Bronchial epithelial cell (primary cell): ENCODE data around the gene PGC. TPM values are rescaled to one million over a fixed set of nuclear protein-coding genes. Genes with fewer than 3 reads are reported as not detected.

ENCODE experiments used
- DNase-seq: peaks from one replicate; pipeline ENCODE4 v3.0.0-alpha.2; 2010; ENCODE audit warnings: low read depth
- FAIRE-seq: peaks from 2 replicates; lab custom pipeline; 2011; peaks lifted over from hg19 to GRCh38; lab: Jason Lieb, UNC
- H3K27me3 ChIP-seq: 2 replicates; pipeline ENCODE4 v1.5.1; 2011; ENCODE audit warnings: low read length; ENCODE audit not compliant: control insufficient read depth, insufficient read depth
- H3K36me3 ChIP-seq: 2 replicates; pipeline ENCODE4 v1.5.1; 2011; ENCODE audit warnings: low read length; ENCODE audit not compliant: control insufficient read depth, insufficient read depth
- H3K4me3 ChIP-seq: 2 replicates; pipeline ENCODE4 v1.5.1; 2011; ENCODE audit warnings: mild to moderate bottlenecking, low read depth, low read length, control low read depth
- CTCF ChIP-seq: IDR thresholded peaks from 2 replicates; pipeline ENCODE4 v1.5.1; 2011; ENCODE audit warnings: mild to moderate bottlenecking, moderate library complexity, low read length, control low read depth, inconsistent platforms; ENCODE audit not compliant: insufficient read depth, severe bottlenecking
- total RNA-seq: library from RNA; depleted of rRNA; stranded (reverse); fragments of >200 nt; gene quantifications from 2 replicates; pipeline ENCODE4 v1.2.1, GENCODE V29; 2014

The PGC gene
- total RNA-seq: not detected in 2 replicates

GRCh38 chr6:41747256-41748101 lies at the start of gene PGC:
TSS of gene PGC (minus strand) at chr6:41747397. CDS start at chr6:41747334, 63 bp downstream.
- DNase-seq: no peak
- Histone ChIP-seq H3K36me3 (no peaks in the 10 kb centered on the region), H3K27me3 (peaks cover 2% of the 10 kb centered on the region), H3K4me3 (no peak within 1 kb of the TSS)
- no peak for TF ChIP-seq CTCF
- FAIRE-seq: no peak

GRCh38 chr6:41796474-41796873 lies 49.3 kb upstream of the PGC start:
- FAIRE-seq (no peak), DNase-seq (no peak)
- TF ChIP-seq CTCF: no peak
- Histone ChIP-seq H3K36me3 (peaks cover 4% of the 10 kb centered on the region), H3K27me3 (no peaks in the 10 kb centered on the region), H3K4me3 (no peak overlapping the region)

GRCh38 chr6:41791984-41792383 lies 44.8 kb upstream of the PGC start:
- FAIRE-seq (no peak), DNase-seq (no peak)
- no peaks in the 10 kb centered on the region for H3K27me3 ChIP-seq
- H3K36me3 ChIP-seq: peaks cover 5% of the 10 kb centered on the region
- no peak overlapping the region for H3K4me3 ChIP-seq
- no peak for TF ChIP-seq CTCF

- H3K4me3 ChIP-seq: no peak overlapping the region
- FAIRE-seq (no peak), DNase-seq (no peak)
- no peak for TF ChIP-seq CTCF
- peaks cover 5% of the 10 kb centered on the region for H3K36me3 ChIP-seq
- no peaks in the 10 kb centered on the region for H3K27me3 ChIP-seq
Observed at GRCh38 chr6:41791305-41791704, 44.1 kb upstream of the PGC start.

- Histone ChIP-seq H3K36me3 (peaks cover 5% of the 10 kb centered on the region), H3K4me3 (no peak overlapping the region), H3K27me3 (no peaks in the 10 kb centered on the region)
- FAIRE-seq: no peak
- no peak for TF ChIP-seq CTCF
- DNase-seq: no peak
Observed at GRCh38 chr6:41790045-41790444, 42.8 kb upstream of the PGC start.
